Erythroblast (primary cell): ENCODE measurements around the gene SRSF12.

Source experiments
- GATA1 ChIP-seq: IDR thresholded peaks from 2 replicates; pipeline ENCODE4 v1.6.1; 2011; ENCODE audit warnings: low read depth, mild to moderate bottlenecking, control low read depth, low read length, moderate library complexity
- POLR2A ChIP-seq: IDR thresholded peaks from 2 replicates; pipeline ENCODE4 v1.6.1; 2011; ENCODE audit warnings: mild to moderate bottlenecking, low read length

DNA sequence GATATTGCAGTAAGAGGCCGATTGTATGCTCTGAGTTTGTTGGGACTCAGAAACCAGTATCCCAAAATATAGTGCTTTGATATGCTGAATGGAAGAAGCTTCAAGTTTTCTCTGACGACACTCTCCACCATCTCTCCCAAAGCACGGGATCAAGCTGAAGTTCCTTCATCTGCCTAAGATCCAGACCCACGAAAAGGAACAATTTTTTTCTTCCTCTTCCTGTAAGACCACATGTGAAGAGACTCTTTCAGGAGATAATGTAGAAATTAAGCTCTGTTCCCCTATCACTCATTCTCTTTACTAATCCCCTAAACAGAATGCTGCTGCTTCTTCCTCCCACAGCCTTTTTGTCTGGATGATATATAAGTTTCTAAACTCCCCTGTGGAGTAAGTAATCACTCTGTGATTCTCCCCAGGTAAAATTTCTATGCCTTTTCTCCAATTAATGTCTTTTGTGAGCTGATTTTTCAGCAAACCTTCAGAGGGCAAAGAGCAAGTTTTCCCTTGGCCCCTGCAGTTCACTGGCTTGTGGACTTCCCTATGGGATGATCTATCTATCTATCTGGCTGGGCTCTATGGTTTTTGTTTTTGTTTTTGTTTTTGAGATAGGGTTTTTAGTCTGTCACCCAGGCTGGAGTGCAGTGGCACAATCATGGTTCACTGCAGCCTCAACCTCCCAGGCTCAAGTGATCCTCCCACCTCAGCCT lies 50.8 kb downstream of the SRSF12 start:
- TF ChIP-seq POLR2A (no peak), GATA1 (no peak)
